Transverse colon (tissue), 4 donors: ENCODE measurements around the gene RHBDL1. TPM values are rescaled to one million over a fixed set of nuclear protein-coding genes. Genes with fewer than 3 reads are reported as not detected.
A peak's percentile ranks its signal among the peaks of the same experiment; 100 is the strongest.
"Not testable (repeated sequence)": the region's sequence is repeated elsewhere in the genome, so short reads cannot be mapped to it uniquely, and the experiment has no call there.

Experiments used
- DNase-seq: peaks from one replicate; pipeline ENCODE4 v3.0.0-alpha.2; 2019
- H3K27ac ChIP-seq, 4 donors: fragments of 200-600 bp; sonication (generic); 2 replicates each; pipeline ENCODE4 v1.5.1; 2016 to 2018; ENCODE audit warnings: inconsistent platforms in 4 of 4
- H3K27me3 ChIP-seq: fragments of 200-600 bp; sonication (generic); 2 replicates; pipeline ENCODE4 v1.5.1; 2017; ENCODE audit warnings: inconsistent platforms
- H3K36me3 ChIP-seq, 4 donors: fragments of 200-600 bp; sonication (generic); 2 replicates each; pipeline ENCODE4 v1.5.1; 2017 to 2019; ENCODE audit warnings: inconsistent platforms in 4 of 4
- H3K4me1 ChIP-seq, 4 donors: fragments of 200-600 bp; sonication (generic); 2 replicates each; pipeline ENCODE4 v1.5.1; 2017 to 2020; ENCODE audit warnings: inconsistent platforms in 4 of 4
- H3K4me3 ChIP-seq, 4 donors: fragments of 200-600 bp; sonication (generic); 1 replicate in 1 of 4; 2 replicates in 3 of 4; pipeline versions ENCODE4 v1.5.1 to v1.6.1; 2017 to 2019; ENCODE audit warnings: inconsistent platforms in 4 of 4
- H3K9me3 ChIP-seq, 2 donors: fragments of 200-600 bp; sonication (generic); 2 replicates each; pipeline ENCODE4 v1.5.1; 2017 to 2019; ENCODE audit warnings: inconsistent platforms in 2 of 2
- EP300 ChIP-seq: sonication (generic); formaldehyde crosslinking; IDR thresholded peaks from one replicate; pipeline ENCODE4 v1.6.1; 2017; ENCODE audit warnings: antibody characterized with exemption, low read depth
- POLR2A ChIP-seq: fragments of 450-650 bp; IDR thresholded peaks from one replicate; pipeline ENCODE4 v1.6.1; 2016; ENCODE audit warnings: antibody characterized with exemption, mild to moderate bottlenecking, moderate library complexity
- POLR2AphosphoS5 ChIP-seq, 3 donors: sonication (generic); formaldehyde crosslinking; IDR thresholded peaks; one replicate each; pipeline ENCODE4 v1.6.1; 2016; ENCODE audit warnings: antibody characterized with exemption in 3 of 3
- WGBS, 2 donors: methylation state at CpG; one replicate each; pipeline ENCODE4 v1.1.5; 2018; ENCODE audit warnings: low coverage in 1 of 2; 5-methylcytosine and 5-hydroxymethylcytosine counted together
- in situ Hi-C, 4 donors: fragments of 200-750 bp; cut with MboI; loops; one replicate each; pipeline versions ENCODE4 v1.15.0 to v1.15.1; 2017; ENCODE audit warnings: low sequenced_read_pairs in 3 of 4, low pct_ligation_motif_present in 1 of 4, low pct_unique_long_range_greater_than_20kb in 1 of 4
- intact Hi-C: fragments of 100-400 bp; cut with DNase I; formaldehyde crosslinking; loops from one replicate; pipeline ENCODE4 v1.15.1; 2023; ENCODE audit warnings: low total_unique reads
- total RNA-seq, 4 donors: library from RNA; depleted of rRNA; stranded (reverse); fragments of >200 nt; gene quantifications; one replicate each; pipeline ENCODE4 v1.1.0, GENCODE V29; 2016
- TF ChIP-seq, protein P1 (sequence below), 5 experiments: fragments of 200-600 bp in 3 of 5; fragments of 450-650 bp in 2 of 5; sonication (generic) in 3 of 5; IDR thresholded peaks; 1 replicate in 2 of 5; 2 replicates in 3 of 5; pipeline ENCODE4 v1.5.1; 2016 to 2017; ENCODE audit warnings: antibody characterized with exemption in 5 of 5, inconsistent platforms in 3 of 5, mild to moderate bottlenecking in 2 of 5, moderate library complexity in 1 of 5

RHBDL1 gene
- total RNA-seq, 4 donors from 2014 or later, result 1.8 to 39.3 (median 8.1) TPM

DNA sequence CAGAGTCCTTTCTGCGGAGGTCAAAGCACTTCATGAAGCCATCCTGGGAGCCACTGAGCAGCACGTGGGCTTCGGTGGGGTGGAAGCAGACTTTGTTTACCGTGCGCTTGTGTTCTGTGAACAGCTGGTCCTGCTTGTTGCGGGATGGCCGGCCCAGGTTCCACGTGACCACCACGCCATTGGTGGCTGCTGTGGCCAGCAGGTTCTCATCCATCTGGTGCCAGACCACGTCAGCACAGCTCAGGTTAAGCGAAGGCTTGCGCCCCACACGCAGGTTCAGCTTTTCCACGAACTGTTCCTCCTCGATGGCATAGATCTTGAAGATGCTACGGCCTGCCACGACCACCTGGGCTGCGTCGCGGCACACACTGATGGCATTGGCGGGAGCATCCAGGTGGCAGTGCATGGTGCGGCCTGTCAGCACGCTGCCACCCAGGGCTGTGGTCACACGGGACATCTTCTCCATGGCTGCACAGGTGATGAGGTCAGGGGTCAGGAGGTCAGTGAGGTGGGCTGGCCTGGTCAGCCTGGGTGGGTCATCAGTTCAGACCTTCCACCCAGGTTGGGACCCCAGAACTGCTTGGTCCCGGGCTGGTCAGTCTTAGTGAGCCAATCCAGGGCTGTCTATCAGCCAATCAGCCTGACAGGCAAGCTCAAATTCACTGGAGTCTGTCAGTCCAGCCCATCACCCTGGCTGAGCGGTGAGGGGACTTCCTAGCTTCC lies 13.9 kb downstream of the RHBDL1 start:
- H3K4me1 ChIP-seq, result peaks cover 17 to 39% (median 32%) of the 10 kb centered on the region in 4 donors
- no peaks in the 10 kb centered on the region for H3K36me3 ChIP-seq
- H3K9me3 ChIP-seq, result no peaks in the 10 kb centered on the region
- WGBS, 2 donors, result 20 to 80% methylated on average over 1 to 26 of the region's 26 CpGs
- no peak for DNase-seq
- in situ Hi-C loops, result no loop called here
- no peak for TF ChIP-seq POLR2A
- H3K27me3 ChIP-seq, result peaks cover 29% of the 10 kb centered on the region
- H3K4me3 ChIP-seq, result peak overlapping the region; percentile 84 to 97 (median 90)
- intact Hi-C loops, result no loop called here
- peak overlapping the region; percentile 86 to 95 (median 89) for H3K27ac ChIP-seq

DNA sequence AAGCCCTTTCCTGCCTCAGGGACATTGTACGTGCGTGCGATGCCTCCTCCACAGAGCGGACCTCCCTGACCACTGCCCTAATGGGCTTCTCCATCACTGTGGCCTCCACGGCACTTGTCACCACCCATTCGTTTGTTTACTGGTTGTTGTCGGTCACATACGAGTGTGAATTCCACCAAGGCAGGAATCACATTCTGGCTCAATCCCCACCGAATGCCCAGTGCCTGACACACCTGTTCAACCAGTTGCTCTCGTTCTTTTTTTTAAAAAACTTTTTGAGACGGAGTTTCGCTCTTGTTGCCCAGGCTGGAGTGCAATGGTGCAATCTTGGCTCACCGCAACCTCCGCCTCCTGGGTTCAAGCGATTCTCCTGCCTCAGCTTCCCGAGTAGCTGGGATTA lies 15.8 kb downstream of the RHBDL1 start:
- H3K4me3 ChIP-seq, H3K36me3 ChIP-seq, H3K9me3 ChIP-seq, H3K27ac ChIP-seq, in situ Hi-C loops, intact Hi-C loops, DNase-seq: not testable (repeated sequence)
- H3K27me3 ChIP-seq, result peaks cover 46% of the 10 kb centered on the region
- WGBS, 2 donors, result 84% methylated on average over 16 of the region's 16 CpGs; no CpG with 5 or more reads in 1 of the 2 donors
- H3K4me1 ChIP-seq, result peaks cover 21 to 44% (median 39%) of the 10 kb centered on the region in 4 donors

DNA sequence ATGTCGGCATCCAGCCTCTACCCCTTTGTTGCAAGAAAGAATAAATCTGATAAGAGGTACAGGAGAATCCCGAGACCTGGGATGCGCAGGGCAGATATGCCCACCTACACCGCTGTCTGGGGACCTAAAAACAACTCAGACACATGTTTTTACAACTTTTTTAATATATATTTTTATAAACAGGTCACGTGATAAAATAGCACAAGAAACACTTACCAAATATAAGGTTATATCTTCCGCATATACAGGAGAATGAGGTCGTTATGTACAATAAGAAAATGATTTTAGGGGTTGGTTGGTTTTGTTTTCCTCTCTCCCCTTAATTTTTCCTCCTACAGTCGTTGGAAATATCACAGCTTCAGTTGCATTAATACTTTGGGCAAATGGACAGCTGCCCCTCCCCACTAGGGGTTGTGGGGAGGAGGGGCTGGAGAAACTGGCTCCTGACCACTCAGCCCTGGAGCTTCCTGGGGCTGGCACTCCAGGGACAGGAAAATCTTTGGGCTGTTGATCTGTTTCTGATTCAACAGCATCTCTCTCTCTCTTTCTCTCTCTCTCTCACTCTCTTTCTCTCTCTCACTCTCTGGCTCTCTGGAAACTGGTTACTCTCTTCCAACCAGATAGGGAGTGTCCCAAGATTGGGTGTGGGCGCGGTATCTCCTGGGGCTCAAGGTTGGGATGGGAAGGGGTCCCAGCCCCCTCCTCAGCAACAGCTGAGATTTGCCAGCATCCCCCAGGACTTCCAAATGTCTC lies 17.1 kb downstream of the RHBDL1 start:
- Histone ChIP-seq H3K36me3 (no peaks in the 10 kb centered on the region), H3K4me1 (peaks cover 23 to 47% (median 41%) of the 10 kb centered on the region in 4 donors), H3K27ac (no peak overlapping the region), H3K9me3 (no peaks in the 10 kb centered on the region), H3K27me3 (peaks cover 50% of the 10 kb centered on the region), H3K4me3 (no peak overlapping the region)
- TF ChIP-seq POLR2A, result no peak
- no peak for TF ChIP-seq EP300
- TF ChIP-seq, protein P1, sequence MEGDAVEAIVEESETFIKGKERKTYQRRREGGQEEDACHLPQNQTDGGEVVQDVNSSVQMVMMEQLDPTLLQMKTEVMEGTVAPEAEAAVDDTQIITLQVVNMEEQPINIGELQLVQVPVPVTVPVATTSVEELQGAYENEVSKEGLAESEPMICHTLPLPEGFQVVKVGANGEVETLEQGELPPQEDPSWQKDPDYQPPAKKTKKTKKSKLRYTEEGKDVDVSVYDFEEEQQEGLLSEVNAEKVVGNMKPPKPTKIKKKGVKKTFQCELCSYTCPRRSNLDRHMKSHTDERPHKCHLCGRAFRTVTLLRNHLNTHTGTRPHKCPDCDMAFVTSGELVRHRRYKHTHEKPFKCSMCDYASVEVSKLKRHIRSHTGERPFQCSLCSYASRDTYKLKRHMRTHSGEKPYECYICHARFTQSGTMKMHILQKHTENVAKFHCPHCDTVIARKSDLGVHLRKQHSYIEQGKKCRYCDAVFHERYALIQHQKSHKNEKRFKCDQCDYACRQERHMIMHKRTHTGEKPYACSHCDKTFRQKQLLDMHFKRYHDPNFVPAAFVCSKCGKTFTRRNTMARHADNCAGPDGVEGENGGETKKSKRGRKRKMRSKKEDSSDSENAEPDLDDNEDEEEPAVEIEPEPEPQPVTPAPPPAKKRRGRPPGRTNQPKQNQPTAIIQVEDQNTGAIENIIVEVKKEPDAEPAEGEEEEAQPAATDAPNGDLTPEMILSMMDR (IDR thresholded peaks at IDR 0.05), result no peak
- DNase-seq, result no peak
- intact Hi-C loops (no loop called here), in situ Hi-C loops (no loop called here)
- 59 to 60% methylated on average over 8 to 10 of the region's 10 CpGs for WGBS, 2 donors

DNA sequence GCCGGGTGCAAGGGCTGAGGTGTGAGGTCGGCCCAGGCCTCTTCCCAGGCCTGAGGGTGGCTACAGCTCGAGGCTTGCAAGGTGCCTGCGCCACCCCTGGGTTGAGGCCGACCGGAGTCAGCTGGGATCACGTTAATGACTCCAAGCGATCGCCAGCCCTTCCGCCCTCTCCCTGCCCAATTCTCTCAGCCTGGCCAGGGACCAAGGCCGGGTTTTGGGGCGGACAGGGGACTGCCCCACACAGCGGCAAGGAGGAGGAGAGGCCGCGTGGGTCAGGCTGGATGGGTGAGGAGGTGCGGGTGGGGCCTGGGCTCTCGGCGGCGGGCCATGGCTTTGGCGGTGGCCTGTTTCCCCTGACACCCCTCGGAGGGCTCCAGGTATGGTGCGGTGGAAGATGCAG lies 17.9 kb downstream of the RHBDL1 start:
- in situ Hi-C loops (no loop called here), intact Hi-C loops (no loop called here)
- Histone ChIP-seq H3K27ac (no peak overlapping the region), H3K4me1 (peaks cover 23 to 47% (median 41%) of the 10 kb centered on the region in 4 donors), H3K27me3 (peaks cover 53% of the 10 kb centered on the region), H3K9me3 (no peaks in the 10 kb centered on the region), H3K36me3 (no peaks in the 10 kb centered on the region), H3K4me3 (no peak overlapping the region)
- WGBS, 2 donors, result 63% methylated on average over 20 of the region's 22 CpGs; no CpG with 5 or more reads in 1 of the 2 donors
- no peak for DNase-seq
- no peak for TF ChIP-seq EP300
- TF ChIP-seq, protein P1 (IDR thresholded peaks at IDR 0.05), result no peak
- TF ChIP-seq POLR2A, result no peak
- TF ChIP-seq POLR2AphosphoS5 (IDR thresholded peaks at IDR 0.05), result no peak

DNA sequence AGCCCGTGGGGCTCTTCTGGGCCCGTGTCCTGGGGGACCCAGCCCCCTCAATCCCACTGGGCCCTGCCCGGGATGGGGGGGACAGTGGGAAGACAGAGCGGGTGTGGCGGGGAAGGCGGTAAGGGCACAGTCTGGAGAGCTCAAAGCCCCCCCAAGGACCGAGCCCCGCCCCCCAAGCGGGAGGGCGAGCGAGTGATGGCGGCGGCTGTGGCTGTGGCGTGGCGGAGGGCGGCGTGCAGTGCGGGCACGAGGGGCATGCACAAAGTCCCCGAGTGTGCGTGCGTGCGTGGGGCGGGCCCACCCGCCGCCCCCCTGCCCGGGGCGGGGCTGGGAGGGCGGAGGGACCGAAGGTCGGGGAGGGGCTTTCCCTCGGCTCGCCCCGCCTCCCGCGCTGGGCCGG lies 18.3 kb downstream of the RHBDL1 start:
- H3K36me3 ChIP-seq, result no peaks in the 10 kb centered on the region
- in situ Hi-C loops, result no loop called here

More for the DNA sequence above, 18.3 kb downstream of the RHBDL1 start:
- Histone ChIP-seq H3K4me1 (peaks cover 23 to 46% (median 40%) of the 10 kb centered on the region in 4 donors), H3K27me3 (peaks cover 55% of the 10 kb centered on the region), H3K27ac (no peak overlapping the region), H3K4me3 (peak overlapping the region in 2 of 4 donors; percentile 32 to 34), H3K9me3 (no peaks in the 10 kb centered on the region)
- TF ChIP-seq EP300, result no peak
- no peak for TF ChIP-seq POLR2AphosphoS5 (IDR thresholded peaks at IDR 0.05)
- TF ChIP-seq POLR2A, result no peak
- TF ChIP-seq, protein P1 (IDR thresholded peaks at IDR 0.05), result no peak
- no peak for DNase-seq
- intact Hi-C loops, result no loop called here
- WGBS, 2 donors, result 39% methylated on average over 8 of the region's 37 CpGs; no CpG with 5 or more reads in 1 of the 2 donors
